Endodermal cell (in vitro differentiated cells): Measurements from ENCODE around the gene LPIN1. TPM values are rescaled to one million over a fixed set of nuclear protein-coding genes. Genes with fewer than 3 reads are reported as not detected.
A peak's percentile ranks its signal among the peaks of the same experiment; 100 is the strongest.

ENCODE experiments used
- DNase-seq: peaks from one replicate; pipeline ENCODE4 v3.0.0-alpha.2; 2017
- H3K27ac ChIP-seq: 2 replicates; pipeline ENCODE4 v1.5.1; 2013; ENCODE audit warnings: mild to moderate bottlenecking, low read depth, low read length, moderate library complexity
- H3K27me3 ChIP-seq: 2 replicates; pipeline ENCODE4 v1.6.1; 2013; ENCODE audit warnings: mild to moderate bottlenecking, low read length, moderate library complexity; ENCODE audit not compliant: insufficient read depth, control insufficient read depth, poor library complexity, severe bottlenecking
- H3K36me3 ChIP-seq: 2 replicates; pipeline ENCODE4 v1.7.0; 2013; ENCODE audit warnings: mild to moderate bottlenecking, low read length, moderate library complexity; ENCODE audit not compliant: control insufficient read depth, insufficient read depth
- H3K4me1 ChIP-seq: one replicate; pipeline ENCODE4 v1.7.0; 2013; ENCODE audit warnings: low read length; ENCODE audit not compliant: control insufficient read depth, insufficient read depth
- H3K4me3 ChIP-seq: 2 replicates; pipeline ENCODE4 v1.5.1; 2013; ENCODE audit warnings: mild to moderate bottlenecking, low read length, moderate library complexity
- H3K9ac ChIP-seq: 2 replicates; pipeline ENCODE4 v1.6.1; 2013; ENCODE audit warnings: mild to moderate bottlenecking, low read length, moderate library complexity; ENCODE audit not compliant: poor library complexity, severe bottlenecking; ENCODE audit errors: extremely low read depth
- H3K9me3 ChIP-seq: 2 replicates; pipeline ENCODE4 v1.6.1; 2013; ENCODE audit warnings: mild to moderate bottlenecking, low read length, moderate library complexity; ENCODE audit not compliant: control insufficient read depth
- H3K27ac Mint-ChIP-seq: 2 replicates; pipeline ENCODE4 v1.8.0; 2020; ENCODE audit warnings: mixed read lengths
- H3K27me3 Mint-ChIP-seq: 2 replicates; pipeline ENCODE4 v1.8.0; 2021; ENCODE audit warnings: mild to moderate bottlenecking, mixed read lengths; ENCODE audit not compliant: insufficient read depth
- H3K36me3 Mint-ChIP-seq: 2 replicates; pipeline ENCODE4 v1.8.0; 2020; ENCODE audit warnings: low read depth, mixed read lengths
- H3K4me1 Mint-ChIP-seq: 2 replicates; pipeline ENCODE4 v1.8.0; 2020; ENCODE audit warnings: mixed read lengths
- H3K4me3 Mint-ChIP-seq: 2 replicates; pipeline ENCODE4 v1.8.0; 2020; ENCODE audit warnings: mild to moderate bottlenecking, moderate library complexity, mixed read lengths
- H3K9me3 Mint-ChIP-seq: 2 replicates; pipeline ENCODE4 v1.8.0; 2020; ENCODE audit warnings: mild to moderate bottlenecking, mixed read lengths
- WGBS, 2 experiments: methylation state at CpG; one replicate each; pipeline versions ENCODE4 v1.1.5 to v1.1.7; 2013; ENCODE audit warnings: missing lambda C conversion rate in 2 of 2, mixed read lengths in 1 of 2; ENCODE audit not compliant: insufficient coverage in 1 of 2, insufficient read length in 1 of 2; 5-methylcytosine and 5-hydroxymethylcytosine counted together
- long read RNA-seq, 4 experiments: library from polyadenylated mRNA in 2 of 4; library from RNA in 1 of 4; library from capped mRNA in 1 of 4; stranded (forward) in 3 of 4; unstranded in 1 of 4; transcript quantifications; one replicate each; pipeline ENCODE4 v2.0.0, GENCODE V29; 2020 to 2021; ENCODE audit warnings: inconsistent platforms in 1 of 4
- polyA plus RNA-seq, 2 experiments: library from polyadenylated mRNA; stranded (reverse); fragments of 50-300 nt; gene quantifications; one replicate each; pipeline ENCODE4 v1.2.3, GENCODE V29; 2013
- total RNA-seq, 2 donors: library from RNA; stranded (reverse); fragmentation: NEBNext Ultra II Directional in 1 of 2; extraction: Animal tissue kit (Norgen Biotek cat#: 25700) in 1 of 2; gene quantifications; 2 replicates in 1 of 2; 3 replicates in 1 of 2; pipeline ENCODE4 v1.2.1, GENCODE V29; 2021
- TF ChIP-seq, protein P1 (sequence below): fragments of 200-600 bp; sonication (generic); conservative IDR thresholded peaks from 2 replicates; pipeline ENCODE4 v1.5.0; 2021; ENCODE audit warnings: antibody characterized with exemption, mild to moderate bottlenecking

LPIN1 gene, protein sequence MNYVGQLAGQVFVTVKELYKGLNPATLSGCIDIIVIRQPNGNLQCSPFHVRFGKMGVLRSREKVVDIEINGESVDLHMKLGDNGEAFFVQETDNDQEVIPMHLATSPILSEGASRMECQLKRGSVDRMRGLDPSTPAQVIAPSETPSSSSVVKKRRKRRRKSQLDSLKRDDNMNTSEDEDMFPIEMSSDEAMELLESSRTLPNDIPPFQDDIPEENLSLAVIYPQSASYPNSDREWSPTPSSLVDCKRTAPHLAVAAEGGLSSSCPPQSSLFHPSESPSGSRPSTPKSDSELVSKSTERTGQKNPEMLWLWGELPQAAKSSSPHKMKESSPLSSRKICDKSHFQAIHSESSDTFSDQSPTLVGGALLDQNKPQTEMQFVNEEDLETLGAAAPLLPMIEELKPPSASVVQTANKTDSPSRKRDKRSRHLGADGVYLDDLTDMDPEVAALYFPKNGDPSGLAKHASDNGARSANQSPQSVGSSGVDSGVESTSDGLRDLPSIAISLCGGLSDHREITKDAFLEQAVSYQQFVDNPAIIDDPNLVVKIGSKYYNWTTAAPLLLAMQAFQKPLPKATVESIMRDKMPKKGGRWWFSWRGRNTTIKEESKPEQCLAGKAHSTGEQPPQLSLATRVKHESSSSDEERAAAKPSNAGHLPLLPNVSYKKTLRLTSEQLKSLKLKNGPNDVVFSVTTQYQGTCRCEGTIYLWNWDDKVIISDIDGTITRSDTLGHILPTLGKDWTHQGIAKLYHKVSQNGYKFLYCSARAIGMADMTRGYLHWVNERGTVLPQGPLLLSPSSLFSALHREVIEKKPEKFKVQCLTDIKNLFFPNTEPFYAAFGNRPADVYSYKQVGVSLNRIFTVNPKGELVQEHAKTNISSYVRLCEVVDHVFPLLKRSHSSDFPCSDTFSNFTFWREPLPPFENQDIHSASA
- 10 to 100 TPM; 23.9 to 24.3 TPM for total RNA-seq
- polyA plus RNA-seq (2013, experiment 1 of 2), result 20.8 TPM
- polyA plus RNA-seq (2013, experiment 2 of 2), result 17.4 TPM
- long read RNA-seq, experiment 1, full-length matches to known transcripts, result 1 of 5 reads
- long read RNA-seq, experiment 1, partial matches to known transcripts, result 2 of 5 reads
- long read RNA-seq, experiment 1, other reads (novel, unspliced or antisense), result 2 of 5 reads
- long read RNA-seq, experiment 2, full-length matches to known transcripts, result 13 of 23 reads
- long read RNA-seq, experiment 2, partial matches to known transcripts, result 3 of 23 reads
- long read RNA-seq, experiment 2, other reads (novel, unspliced or antisense), result 7 of 23 reads
- long read RNA-seq, experiment 3, full-length matches to known transcripts, result 34 of 56 reads
- long read RNA-seq, experiment 3, partial matches to known transcripts, result 8 of 56 reads
- long read RNA-seq, experiment 3, other reads (novel, unspliced or antisense), result 14 of 56 reads
- long read RNA-seq, experiment 4, partial matches to known transcripts, result 2 of 6 reads
- long read RNA-seq, experiment 4, other reads (novel, unspliced or antisense), result 4 of 6 reads

DNA sequence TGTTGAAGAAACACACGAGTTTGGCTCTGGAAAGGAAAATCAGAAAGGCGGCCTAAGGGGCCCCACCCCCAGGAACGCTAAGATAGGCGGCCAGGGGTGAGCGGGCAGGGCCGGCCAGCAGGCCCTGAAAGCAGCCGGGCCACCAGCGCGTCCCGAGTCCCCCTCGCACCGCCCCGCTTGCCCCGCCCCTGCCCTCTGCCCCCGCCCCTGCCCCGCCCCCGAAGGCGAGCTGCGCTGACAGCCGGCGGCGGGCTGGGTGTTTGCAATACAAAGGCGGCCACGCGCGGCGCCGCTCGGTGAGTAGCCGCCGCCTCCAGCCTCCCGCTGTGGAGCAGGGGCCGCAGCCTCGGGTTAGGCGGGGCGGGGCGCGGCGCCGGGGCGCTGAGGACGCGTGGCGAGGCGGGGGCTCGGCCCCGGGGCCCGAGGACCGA lies at the start of gene LPIN1:
LPIN1 (plus strand) TSS at position 257 of the 431 bp plus-strand sequence. CDS start 18,910 bp downstream, outside the sequence.
- peaks cover 4% of the 10 kb centered on the region for H3K36me3 Mint-ChIP-seq
- H3K27me3 Mint-ChIP-seq, result peaks cover 41% of the 10 kb centered on the region
- H3K27ac ChIP-seq, result peak within 1 kb of the TSS; percentile 69
- no peaks in the 10 kb centered on the region for H3K9me3 Mint-ChIP-seq
- H3K9me3 ChIP-seq, result no peaks in the 10 kb centered on the region
- DNase-seq, result peak; percentile 97
- H3K4me1 ChIP-seq, result peaks cover 9% of the 10 kb centered on the region
- H3K4me3 Mint-ChIP-seq, result peak within 1 kb of the TSS; percentile 63
- peak within 1 kb of the TSS; percentile 80 for H3K9ac ChIP-seq
- no peaks in the 10 kb centered on the region for H3K36me3 ChIP-seq
- peak within 1 kb of the TSS; percentile 84 for H3K27ac Mint-ChIP-seq
- no peaks in the 10 kb centered on the region for H3K27me3 ChIP-seq
- H3K4me3 ChIP-seq, result peak within 1 kb of the TSS; percentile 86
- 0 to 1% methylated on average over 8 to 49 of the region's 49 CpGs for WGBS, 2 experiments
- H3K4me1 Mint-ChIP-seq, result peaks cover 47% of the 10 kb centered on the region
- TF ChIP-seq, protein P1, sequence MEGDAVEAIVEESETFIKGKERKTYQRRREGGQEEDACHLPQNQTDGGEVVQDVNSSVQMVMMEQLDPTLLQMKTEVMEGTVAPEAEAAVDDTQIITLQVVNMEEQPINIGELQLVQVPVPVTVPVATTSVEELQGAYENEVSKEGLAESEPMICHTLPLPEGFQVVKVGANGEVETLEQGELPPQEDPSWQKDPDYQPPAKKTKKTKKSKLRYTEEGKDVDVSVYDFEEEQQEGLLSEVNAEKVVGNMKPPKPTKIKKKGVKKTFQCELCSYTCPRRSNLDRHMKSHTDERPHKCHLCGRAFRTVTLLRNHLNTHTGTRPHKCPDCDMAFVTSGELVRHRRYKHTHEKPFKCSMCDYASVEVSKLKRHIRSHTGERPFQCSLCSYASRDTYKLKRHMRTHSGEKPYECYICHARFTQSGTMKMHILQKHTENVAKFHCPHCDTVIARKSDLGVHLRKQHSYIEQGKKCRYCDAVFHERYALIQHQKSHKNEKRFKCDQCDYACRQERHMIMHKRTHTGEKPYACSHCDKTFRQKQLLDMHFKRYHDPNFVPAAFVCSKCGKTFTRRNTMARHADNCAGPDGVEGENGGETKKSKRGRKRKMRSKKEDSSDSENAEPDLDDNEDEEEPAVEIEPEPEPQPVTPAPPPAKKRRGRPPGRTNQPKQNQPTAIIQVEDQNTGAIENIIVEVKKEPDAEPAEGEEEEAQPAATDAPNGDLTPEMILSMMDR, result no peak

DNA sequence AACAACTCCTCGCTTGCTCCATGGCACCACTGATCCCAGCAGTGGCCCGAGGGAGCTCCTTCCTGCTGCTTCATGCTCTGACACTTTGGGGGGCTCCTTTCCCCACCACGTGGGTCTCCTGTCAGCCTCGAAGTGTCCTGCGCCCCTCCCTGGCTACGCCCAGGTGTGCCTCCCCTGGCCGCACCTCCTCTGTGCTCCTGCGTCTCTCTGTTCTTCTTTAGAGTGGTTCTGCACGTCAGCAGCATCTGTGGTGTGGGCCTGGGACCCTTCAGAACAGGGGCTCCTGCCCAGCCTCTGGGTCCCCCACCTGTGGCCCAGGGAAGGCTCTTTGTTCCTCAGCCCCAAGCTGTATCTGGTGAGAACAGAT lies 49.7 kb upstream of the LPIN1 start:
- Mint-ChIP-seq H3K36me3 (no peaks in the 10 kb centered on the region), H3K4me1 (peaks cover 1% of the 10 kb centered on the region), H3K9me3 (no peaks in the 10 kb centered on the region), H3K27ac (no peak overlapping the region), H3K4me3 (no peak overlapping the region), H3K27me3 (no peaks in the 10 kb centered on the region)
- H3K4me1 ChIP-seq, result no peaks in the 10 kb centered on the region
- DNase-seq, result no peak
- H3K9ac ChIP-seq, result no peak overlapping the region
- TF ChIP-seq, protein P1, result no peak
- no peak overlapping the region for H3K4me3 ChIP-seq
- peak overlapping the region; percentile 56 for H3K27ac ChIP-seq
- 84 to 86% methylated on average over 7 to 9 of the region's 9 CpGs for WGBS, 2 experiments
- no peaks in the 10 kb centered on the region for H3K9me3 ChIP-seq
- no peaks in the 10 kb centered on the region for H3K36me3 ChIP-seq
- no peaks in the 10 kb centered on the region for H3K27me3 ChIP-seq
